GM12878 (cell line): Measurements from ENCODE around the gene GH2. TPM values are rescaled to one million over a fixed set of nuclear protein-coding genes. Genes with fewer than 3 reads are reported as not detected.

Experiments
- ATAC-seq: fragments of 200-7000 bp; cut with Tn5 transposase; 3 replicates; pipeline ENCODE4 v1.9.1; 2020; ENCODE audit warnings: mild to moderate bottlenecking, moderate library complexity
- BruUV-seq: library from RNA; stranded (reverse); fragments of 400-500 nt; replicated peaks from 2 replicates; lab custom pipeline; 2021; lab: Mats Ljungman, UMichigan
- CTCF ChIA-PET: fragments of 300-600 bp; sonication (Branson Sonifier 250); formaldehyde crosslinking; extraction: SDS; loops from one replicate; lab custom pipeline; 2021; ENCODE audit warnings: inconsistent platforms; lab: Yijun Ruan, JAX
- POLR2A ChIA-PET: fragments of 350-600 bp; formaldehyde crosslinking; extraction: SDS; loops from one replicate; lab custom pipeline; 2021; ENCODE audit warnings: inconsistent platforms; lab: Charles Lee
- RAD21 ChIA-PET: fragments of 300-600 bp; sonication (Branson Sonifier 250); formaldehyde crosslinking; loops from one replicate; lab custom pipeline; 2023; ENCODE audit warnings: antibody characterized with exemption; ENCODE audit not compliant: unreplicated experiment; lab: Charles Lee
- SMC1A ChIA-PET: fragments of 300-600 bp; sonication (Branson Sonifier 250); formaldehyde crosslinking; loops from one replicate; lab custom pipeline; 2023; ENCODE audit not compliant: unreplicated experiment, uncharacterized antibody; lab: Charles Lee
- DNase-seq: peaks from one replicate; pipeline ENCODE4 v3.0.0-alpha.2; 2011; ENCODE audit warnings: low read depth, low spot score
- FAIRE-seq: peaks from 3 replicates; lab custom pipeline; 2011; peaks lifted over from hg19 to GRCh38; lab: Jason Lieb, UNC
- H2AFZ ChIP-seq: 2 replicates; pipeline ENCODE4 v1.6.0; 2011; ENCODE audit warnings: low read depth, low read length, control low read depth; ENCODE audit not compliant: control insufficient read depth
- H3K27ac ChIP-seq: 2 replicates; pipeline ENCODE4 v1.5.1; 2011; ENCODE audit warnings: control low read depth; ENCODE audit not compliant: control insufficient read depth, insufficient read depth
- H3K27me3 ChIP-seq, 2 experiments: replicated peaks in 1 of 2; 2 replicates each; pipeline versions ENCODE4 v1.6.0 to v1.6.1; 2011; ENCODE audit warnings: low read length in 1 of 2; ENCODE audit not compliant: control insufficient read depth in 2 of 2, insufficient read depth in 2 of 2
- H3K36me3 ChIP-seq, 2 experiments: 2 replicates each; pipeline ENCODE4 v1.5.1; 2011; ENCODE audit warnings: low read length in 1 of 2; ENCODE audit not compliant: control insufficient read depth in 2 of 2, insufficient read depth in 2 of 2
- H3K4me1 ChIP-seq: 2 replicates; pipeline ENCODE4 v1.6.1; 2011; ENCODE audit warnings: mild to moderate bottlenecking, low read length, moderate library complexity, mixed read lengths; ENCODE audit not compliant: control insufficient read depth, insufficient read depth
- H3K4me2 ChIP-seq: 2 replicates; pipeline ENCODE4 v1.6.0; 2011; ENCODE audit warnings: control low read depth; ENCODE audit not compliant: control insufficient read depth, insufficient read depth
- H3K4me3 ChIP-seq: fragments of 200-600 bp; sonication (generic); 2 replicates; pipeline ENCODE4 v1.5.1; 2016
- H3K79me2 ChIP-seq: 2 replicates; pipeline ENCODE4 v1.6.0; 2011; ENCODE audit warnings: low read length; ENCODE audit not compliant: control insufficient read depth, insufficient read depth
- H3K9ac ChIP-seq: 2 replicates; pipeline ENCODE4 v1.8.0; 2011; ENCODE audit warnings: low read length, control low read depth, mixed read lengths; ENCODE audit not compliant: control insufficient read depth, insufficient read depth
- H3K9me3 ChIP-seq: replicated peaks from 3 replicates; pipeline ENCODE4 v1.5.1; 2011; ENCODE audit warnings: mild to moderate bottlenecking, low read length; ENCODE audit not compliant: control insufficient read depth, insufficient read depth
- H4K20me1 ChIP-seq: 2 replicates; pipeline ENCODE4 v1.6.0; 2011; ENCODE audit not compliant: control insufficient read depth, insufficient read depth
- BMI1 ChIP-seq: fragments of 450-650 bp; IDR thresholded peaks from 2 replicates; pipeline ENCODE4 v1.6.1; 2016; ENCODE audit warnings: mild to moderate bottlenecking, moderate library complexity, borderline replicate concordance
- DPF2 ChIP-seq: fragments of 450-650 bp; IDR thresholded peaks from 2 replicates; pipeline ENCODE4 v1.6.1; 2017; ENCODE audit warnings: mild to moderate bottlenecking
- FOXK2 ChIP-seq: fragments of 450-650 bp; IDR thresholded peaks from 2 replicates; pipeline ENCODE4 v1.6.1; 2017; ENCODE audit warnings: mild to moderate bottlenecking, moderate library complexity
- FOXM1 ChIP-seq: IDR thresholded peaks from 2 replicates; pipeline ENCODE4 v1.6.1; 2012; ENCODE audit warnings: low read depth, mild to moderate bottlenecking, inconsistent platforms, low read length, moderate library complexity
- GATAD2B ChIP-seq: fragments of 450-650 bp; conservative IDR thresholded peaks from 2 replicates; pipeline ENCODE4 v1.6.1; 2017; ENCODE audit warnings: low read depth, mild to moderate bottlenecking, moderate library complexity
- IKZF2 ChIP-seq, 2 experiments: fragments of 450-650 bp; IDR thresholded peaks; 2 replicates each; pipeline ENCODE4 v1.6.1; 2017; ENCODE audit warnings: mild to moderate bottlenecking in 2 of 2, moderate library complexity in 2 of 2
- MEF2B ChIP-seq: fragments of 450-650 bp; IDR thresholded peaks from 2 replicates; pipeline ENCODE4 v1.6.1; 2018; ENCODE audit warnings: mild to moderate bottlenecking, moderate library complexity; ENCODE audit not compliant: partially characterized antibody, poor library complexity, severe bottlenecking
- NFIC ChIP-seq: IDR thresholded peaks from 2 replicates; pipeline ENCODE4 v1.6.1; 2012; ENCODE audit warnings: low read depth, mild to moderate bottlenecking, inconsistent platforms, low read length, moderate library complexity
- WGBS: methylation state at CpG from one replicate; pipeline ENCODE4 v1.1.6; 2016; ENCODE audit warnings: low lambda C conversion rate; ENCODE audit not compliant: insufficient replicate concordance, insufficient coverage; ENCODE audit errors: missing lambda C conversion rate; 5-methylcytosine and 5-hydroxymethylcytosine counted together
- in situ Hi-C: fragments of 300-500 bp; cut with MboI; formaldehyde crosslinking; loops from 9 replicates; pipeline ENCODE4 v1.14.3; 2018; ENCODE audit warnings: mixed read lengths
- intact Hi-C: fragments of 100-400 bp; cut with micrococcal nuclease; formaldehyde crosslinking; loops from one replicate; pipeline ENCODE4 v1.14.2; 2022; ENCODE audit not compliant: unreplicated experiment
- polyA plus RNA-seq, 11 experiments: library from polyadenylated mRNA; depleted of rRNA in 4 of 11; unstranded in 6 of 11; stranded (reverse) in 5 of 11; fragments of >200 nt; fragmentation: Nextera tagmentation in 4 of 11; fragmentation: Illumina TruSeq in 1 of 11; extraction: Ambion mirVana in 4 of 11; extraction: Trizol in 1 of 11; gene quantifications; 1 replicate in 1 of 11; 2 replicates in 10 of 11; pipeline versions ENCODE4 v1.2.1 to v1.2.3, GENCODE V29; 2011 to 2016; ENCODE audit warnings: inconsistent platforms in 2 of 11, missing spikeins in 2 of 11, low read depth in 1 of 11
- total RNA-seq, 4 experiments: library from RNA; depleted of rRNA in 3 of 4; stranded (reverse); fragments of >200 nt in 3 of 4; fragmentation: Illumina TruSeq in 1 of 4; extraction: Trizol in 1 of 4; gene quantifications; 2 replicates each; pipeline versions ENCODE4 v1.2.1 to v1.2.3, GENCODE V29; 2013 to 2021
- TF ChIP-seq, protein P1 (sequence below): fragments of 450-650 bp; IDR thresholded peaks from 2 replicates; pipeline ENCODE4 v1.6.1; 2017; ENCODE audit warnings: mild to moderate bottlenecking, moderate library complexity
- TF ChIP-seq, protein P2 (sequence below): IDR thresholded peaks from 2 replicates; pipeline ENCODE4 v1.6.1; 2011; ENCODE audit warnings: low read depth, mild to moderate bottlenecking, low read length, moderate library complexity, borderline replicate concordance; ENCODE audit errors: extremely low read depth
- TF ChIP-seq, protein P3 (sequence below): fragments of 450-650 bp; IDR thresholded peaks from 2 replicates; pipeline ENCODE4 v1.6.1; 2018; ENCODE audit warnings: borderline replicate concordance, mild to moderate bottlenecking; ENCODE audit not compliant: partially characterized antibody
- TF ChIP-seq, protein P4 (sequence below), 3 experiments: IDR thresholded peaks in 2 of 3; conservative IDR thresholded peaks in 1 of 3; 2 replicates each; pipeline ENCODE4 v1.5.1; 2011; ENCODE audit warnings: low read depth in 3 of 3, low read length in 3 of 3, mild to moderate bottlenecking in 3 of 3, control low read depth in 2 of 3, moderate library complexity in 2 of 3, inconsistent platforms in 1 of 3, mixed read lengths in 1 of 3; ENCODE audit not compliant: control insufficient read depth in 2 of 3, insufficient read depth in 1 of 3; ENCODE audit errors: extremely low read depth in 1 of 3

Gene GH2
- total and polyA plus RNA-seq, 10 of the 15 experiments (the other 5 are each of a cell fraction or from before 2014, with no cell fraction given), result not detected

DNA sequence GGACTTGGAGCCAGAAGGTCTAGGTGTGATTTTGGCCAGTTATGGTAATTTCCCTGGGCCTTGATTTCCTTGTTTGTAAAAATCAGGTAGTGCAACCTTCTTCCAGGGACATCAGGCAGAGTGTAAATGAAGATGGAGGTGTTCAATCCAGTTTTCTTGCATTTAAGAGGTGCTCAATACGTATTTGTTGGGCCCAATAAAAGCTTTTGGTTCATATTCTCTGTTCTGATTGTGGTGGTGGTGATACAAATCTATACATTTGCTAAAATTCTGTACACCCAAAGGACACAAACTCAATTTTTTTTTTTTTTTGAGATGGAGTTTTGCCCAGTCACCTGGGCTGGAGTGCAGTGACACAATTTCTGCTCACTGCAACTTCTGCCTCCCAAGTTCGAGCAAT lies 44.4 kb upstream of the GH2 start (continued):
- no peak for TF ChIP-seq FOXM1

DNA sequence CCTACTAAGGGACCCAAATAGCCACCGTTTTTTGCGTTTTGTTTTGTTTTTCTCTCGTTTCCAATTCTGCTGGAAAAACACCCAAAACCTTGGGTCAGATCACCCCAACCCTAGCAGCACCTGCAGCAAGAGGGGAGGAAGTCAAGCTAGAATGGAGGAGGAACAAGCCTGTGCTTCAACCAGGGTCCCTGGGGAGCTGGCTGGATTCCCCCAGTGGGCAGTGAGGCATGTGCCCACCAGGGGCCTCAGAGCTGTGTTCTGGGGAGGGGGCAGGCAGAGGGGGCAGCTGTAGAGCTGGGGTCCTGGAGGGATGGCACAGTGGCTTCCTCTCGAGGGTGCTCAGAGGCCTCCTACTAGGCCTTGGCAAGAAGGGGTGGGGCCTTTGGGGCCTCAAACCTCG lies 43.9 kb upstream of the GH2 start:
- ChIA-PET CTCF (interaction anchor here (0.8 to 17.4 kb wide), 9 partner anchors 14 to 208 kb away, joined by 3 to 481 read pairs (median 3); partner anchors contain the start of gene ICAM2), RAD21 (interaction anchor here (0.9 to 3.0 kb wide), 5 partner anchors 21 to 208 kb away, joined by 3 to 29 read pairs (median 4); partner anchors contain the start of gene ICAM2), POLR2A (interaction anchor here (0.7 to 3.2 kb wide), 3 partner anchors 21 to 375 kb away, joined by 3 to 25 read pairs (median 4); partner anchors contain the start of gene ICAM2), SMC1A (interaction anchor here (1.1 to 14.0 kb wide), 4 partner anchors 6 to 95 kb away, joined by 4 to 248 read pairs (median 58); partner anchors contain the start of genes CD79B and ICAM2)
- Histone ChIP-seq H3K27ac (no peak overlapping the region), H4K20me1 (no peaks in the 10 kb centered on the region), H3K4me3 (no peak overlapping the region), H3K9me3 (no peaks in the 10 kb centered on the region), H3K79me2 (peaks cover 15% of the 10 kb centered on the region), H3K4me1 (peaks cover 47% of the 10 kb centered on the region), H3K27me3 (no peaks in the 10 kb centered on the region), H3K36me3 (peaks cover 7 to 11% of the 10 kb centered on the region in 2 experiments; a peak in 2 of 4 replicates), H3K4me2 (no peak overlapping the region), H3K9ac (no peak overlapping the region), H2AFZ (no peak overlapping the region)
- 27% methylated on average over 5 of the region's 5 CpGs for WGBS
- ATAC-seq (peak; percentile 29), FAIRE-seq (no peak), DNase-seq (no peak)
- in situ Hi-C loops (no loop called here), intact Hi-C loops (no loop called here)
- BruUV-seq, result no TSS peak
- peak; percentile 91 for TF ChIP-seq MEF2B
- TF ChIP-seq, protein P1, sequence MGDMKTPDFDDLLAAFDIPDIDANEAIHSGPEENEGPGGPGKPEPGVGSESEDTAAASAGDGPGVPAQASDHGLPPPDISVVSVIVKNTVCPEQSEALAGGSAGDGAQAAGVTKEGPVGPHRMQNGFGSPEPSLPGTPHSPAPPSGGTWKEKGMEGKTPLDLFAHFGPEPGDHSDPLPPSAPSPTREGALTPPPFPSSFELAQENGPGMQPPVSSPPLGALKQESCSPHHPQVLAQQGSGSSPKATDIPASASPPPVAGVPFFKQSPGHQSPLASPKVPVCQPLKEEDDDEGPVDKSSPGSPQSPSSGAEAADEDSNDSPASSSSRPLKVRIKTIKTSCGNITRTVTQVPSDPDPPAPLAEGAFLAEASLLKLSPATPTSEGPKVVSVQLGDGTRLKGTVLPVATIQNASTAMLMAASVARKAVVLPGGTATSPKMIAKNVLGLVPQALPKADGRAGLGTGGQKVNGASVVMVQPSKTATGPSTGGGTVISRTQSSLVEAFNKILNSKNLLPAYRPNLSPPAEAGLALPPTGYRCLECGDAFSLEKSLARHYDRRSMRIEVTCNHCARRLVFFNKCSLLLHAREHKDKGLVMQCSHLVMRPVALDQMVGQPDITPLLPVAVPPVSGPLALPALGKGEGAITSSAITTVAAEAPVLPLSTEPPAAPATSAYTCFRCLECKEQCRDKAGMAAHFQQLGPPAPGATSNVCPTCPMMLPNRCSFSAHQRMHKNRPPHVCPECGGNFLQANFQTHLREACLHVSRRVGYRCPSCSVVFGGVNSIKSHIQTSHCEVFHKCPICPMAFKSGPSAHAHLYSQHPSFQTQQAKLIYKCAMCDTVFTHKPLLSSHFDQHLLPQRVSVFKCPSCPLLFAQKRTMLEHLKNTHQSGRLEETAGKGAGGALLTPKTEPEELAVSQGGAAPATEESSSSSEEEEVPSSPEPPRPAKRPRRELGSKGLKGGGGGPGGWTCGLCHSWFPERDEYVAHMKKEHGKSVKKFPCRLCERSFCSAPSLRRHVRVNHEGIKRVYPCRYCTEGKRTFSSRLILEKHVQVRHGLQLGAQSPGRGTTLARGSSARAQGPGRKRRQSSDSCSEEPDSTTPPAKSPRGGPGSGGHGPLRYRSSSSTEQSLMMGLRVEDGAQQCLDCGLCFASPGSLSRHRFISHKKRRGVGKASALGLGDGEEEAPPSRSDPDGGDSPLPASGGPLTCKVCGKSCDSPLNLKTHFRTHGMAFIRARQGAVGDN, result peak; percentile 66; the same call in 1 of the 2 replicates
- peak in 1 of 2 experiments; percentile 26; a peak in 1 of 4 replicates for TF ChIP-seq IKZF2 (IDR thresholded peaks at IDR 0.05)
- TF ChIP-seq DPF2, result 0 out of 2 replicates have a peak, but pooled peaks have one; percentile 34
- TF ChIP-seq, protein P2, sequence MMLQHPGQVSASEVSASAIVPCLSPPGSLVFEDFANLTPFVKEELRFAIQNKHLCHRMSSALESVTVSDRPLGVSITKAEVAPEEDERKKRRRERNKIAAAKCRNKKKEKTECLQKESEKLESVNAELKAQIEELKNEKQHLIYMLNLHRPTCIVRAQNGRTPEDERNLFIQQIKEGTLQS, result no peak
- TF ChIP-seq, protein P3, sequence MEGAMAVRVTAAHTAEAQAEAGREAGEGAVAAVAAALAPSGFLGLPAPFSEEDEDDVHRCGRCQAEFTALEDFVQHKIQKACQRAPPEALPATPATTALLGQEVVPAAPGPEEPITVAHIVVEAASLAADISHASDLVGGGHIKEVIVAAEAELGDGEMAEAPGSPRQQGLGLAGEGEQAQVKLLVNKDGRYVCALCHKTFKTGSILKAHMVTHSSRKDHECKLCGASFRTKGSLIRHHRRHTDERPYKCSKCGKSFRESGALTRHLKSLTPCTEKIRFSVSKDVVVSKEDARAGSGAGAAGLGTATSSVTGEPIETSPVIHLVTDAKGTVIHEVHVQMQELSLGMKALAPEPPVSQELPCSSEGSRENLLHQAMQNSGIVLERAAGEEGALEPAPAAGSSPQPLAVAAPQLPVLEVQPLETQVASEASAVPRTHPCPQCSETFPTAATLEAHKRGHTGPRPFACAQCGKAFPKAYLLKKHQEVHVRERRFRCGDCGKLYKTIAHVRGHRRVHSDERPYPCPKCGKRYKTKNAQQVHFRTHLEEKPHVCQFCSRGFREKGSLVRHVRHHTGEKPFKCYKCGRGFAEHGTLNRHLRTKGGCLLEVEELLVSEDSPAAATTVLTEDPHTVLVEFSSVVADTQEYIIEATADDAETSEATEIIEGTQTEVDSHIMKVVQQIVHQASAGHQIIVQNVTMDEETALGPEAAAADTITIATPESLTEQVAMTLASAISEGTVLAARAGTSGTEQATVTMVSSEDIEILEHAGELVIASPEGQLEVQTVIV, result no peak
- 0 out of 2 replicates have a peak, but pooled peaks have one; percentile 40 for TF ChIP-seq GATAD2B
- TF ChIP-seq BMI1, result no peak
- no peak for TF ChIP-seq FOXK2
- TF ChIP-seq NFIC, result no peak
- TF ChIP-seq, protein P4, sequence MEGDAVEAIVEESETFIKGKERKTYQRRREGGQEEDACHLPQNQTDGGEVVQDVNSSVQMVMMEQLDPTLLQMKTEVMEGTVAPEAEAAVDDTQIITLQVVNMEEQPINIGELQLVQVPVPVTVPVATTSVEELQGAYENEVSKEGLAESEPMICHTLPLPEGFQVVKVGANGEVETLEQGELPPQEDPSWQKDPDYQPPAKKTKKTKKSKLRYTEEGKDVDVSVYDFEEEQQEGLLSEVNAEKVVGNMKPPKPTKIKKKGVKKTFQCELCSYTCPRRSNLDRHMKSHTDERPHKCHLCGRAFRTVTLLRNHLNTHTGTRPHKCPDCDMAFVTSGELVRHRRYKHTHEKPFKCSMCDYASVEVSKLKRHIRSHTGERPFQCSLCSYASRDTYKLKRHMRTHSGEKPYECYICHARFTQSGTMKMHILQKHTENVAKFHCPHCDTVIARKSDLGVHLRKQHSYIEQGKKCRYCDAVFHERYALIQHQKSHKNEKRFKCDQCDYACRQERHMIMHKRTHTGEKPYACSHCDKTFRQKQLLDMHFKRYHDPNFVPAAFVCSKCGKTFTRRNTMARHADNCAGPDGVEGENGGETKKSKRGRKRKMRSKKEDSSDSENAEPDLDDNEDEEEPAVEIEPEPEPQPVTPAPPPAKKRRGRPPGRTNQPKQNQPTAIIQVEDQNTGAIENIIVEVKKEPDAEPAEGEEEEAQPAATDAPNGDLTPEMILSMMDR (IDR thresholded peaks at IDR 0.05 in 2 of 3, conservative IDR thresholded peaks at IDR 0.05 in 1 of 3; ENCODE audit: control insufficient read depth in 2 of 3, extremely low read depth in 1 of 3, insufficient read depth in 1 of 3, low read depth in 3 of 3, low read length in 3 of 3), result no peak
